ENCODE data around the gene SHISA9. TPM values are rescaled to one million over a fixed set of nuclear protein-coding genes. Genes with fewer than 3 reads are reported as not detected.

SHISA9 gene
- total and polyA plus RNA-seq, 12 donors = 0.04 to 4.8 (median 0.35) TPM

DNA sequence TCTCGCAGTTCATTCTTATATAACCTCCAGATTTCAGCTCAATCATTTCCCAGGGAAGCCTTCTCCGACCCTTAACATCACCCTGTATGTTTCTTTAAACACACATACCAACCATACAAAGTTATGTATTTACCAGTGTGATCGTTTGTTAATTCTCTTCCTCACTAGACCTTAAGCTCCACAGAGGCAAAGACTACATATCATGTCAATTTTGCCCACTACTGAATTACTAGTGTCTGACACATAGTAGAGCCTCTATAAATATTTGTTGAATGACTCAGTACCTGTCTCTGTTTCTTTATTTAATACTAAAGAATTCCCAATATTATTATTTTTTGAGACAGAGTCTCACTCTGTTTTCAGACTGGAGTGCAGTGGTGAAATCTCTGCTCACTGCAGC, 137.2 kb downstream of the SHISA9 start:
- Histone ChIP-seq H3K4me1 (replicated peaks in 1 of 2) (no peaks in the 10 kb centered on the region), H3K27ac (no peak overlapping the region), H3K27me3 (no peaks in the 10 kb centered on the region), H3K4me3 (no peak overlapping the region), H3K9me3 (replicated peaks in 1 of 3) (no peaks in the 10 kb centered on the region), H3K36me3 (replicated peaks in 1 of 2) (no peaks in the 10 kb centered on the region)
- TF ChIP-seq, protein P1, sequence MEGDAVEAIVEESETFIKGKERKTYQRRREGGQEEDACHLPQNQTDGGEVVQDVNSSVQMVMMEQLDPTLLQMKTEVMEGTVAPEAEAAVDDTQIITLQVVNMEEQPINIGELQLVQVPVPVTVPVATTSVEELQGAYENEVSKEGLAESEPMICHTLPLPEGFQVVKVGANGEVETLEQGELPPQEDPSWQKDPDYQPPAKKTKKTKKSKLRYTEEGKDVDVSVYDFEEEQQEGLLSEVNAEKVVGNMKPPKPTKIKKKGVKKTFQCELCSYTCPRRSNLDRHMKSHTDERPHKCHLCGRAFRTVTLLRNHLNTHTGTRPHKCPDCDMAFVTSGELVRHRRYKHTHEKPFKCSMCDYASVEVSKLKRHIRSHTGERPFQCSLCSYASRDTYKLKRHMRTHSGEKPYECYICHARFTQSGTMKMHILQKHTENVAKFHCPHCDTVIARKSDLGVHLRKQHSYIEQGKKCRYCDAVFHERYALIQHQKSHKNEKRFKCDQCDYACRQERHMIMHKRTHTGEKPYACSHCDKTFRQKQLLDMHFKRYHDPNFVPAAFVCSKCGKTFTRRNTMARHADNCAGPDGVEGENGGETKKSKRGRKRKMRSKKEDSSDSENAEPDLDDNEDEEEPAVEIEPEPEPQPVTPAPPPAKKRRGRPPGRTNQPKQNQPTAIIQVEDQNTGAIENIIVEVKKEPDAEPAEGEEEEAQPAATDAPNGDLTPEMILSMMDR (IDR thresholded peaks at IDR 0.05) = no peak
- TF ChIP-seq POLR2A (IDR thresholded peaks at IDR 0.05) = no peak
- 51 to 64% (median 59%) methylated on average over 3 of the region's 3 CpGs for WGBS, 4 donors
- DNase-seq = no peak
- intact Hi-C loops (cut with DNase I) = no loop called here

DNA sequence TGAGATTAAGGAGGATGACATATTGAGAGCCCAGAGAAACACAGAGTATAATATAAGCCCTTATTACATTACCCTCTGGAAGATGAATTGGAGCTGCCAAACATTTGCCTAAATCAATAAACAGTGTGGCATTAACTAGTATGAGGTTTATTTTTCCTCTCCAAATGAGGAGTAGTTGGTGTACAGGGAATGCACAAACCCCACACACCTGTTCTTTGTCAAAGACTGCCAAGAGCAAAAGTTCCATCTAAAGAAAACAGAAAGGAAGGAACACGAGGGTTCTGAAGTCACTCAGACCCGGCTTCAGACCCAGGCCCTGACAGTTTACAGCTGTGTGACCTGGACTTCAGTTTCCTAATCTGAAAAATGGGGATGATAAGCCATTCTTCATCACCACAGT, 138.1 kb downstream of the SHISA9 start:
- no peak for TF ChIP-seq POLR2A (IDR thresholded peaks at IDR 0.05)
- TF ChIP-seq, protein P1 (IDR thresholded peaks at IDR 0.05) = no peak
- intact Hi-C loops (cut with DNase I) = no loop called here
- H3K27me3 ChIP-seq = no peaks in the 10 kb centered on the region
- no peak for DNase-seq
- no peaks in the 10 kb centered on the region for H3K9me3 ChIP-seq (replicated peaks in 1 of 3)
- H3K36me3 ChIP-seq (replicated peaks in 1 of 2) = no peaks in the 10 kb centered on the region
- WGBS, 4 donors = 18 to 47% (median 26%) methylated on average over 2 of the region's 2 CpGs
- no peaks in the 10 kb centered on the region for H3K4me1 ChIP-seq (replicated peaks in 1 of 2)
- H3K4me3 ChIP-seq = no peak overlapping the region
- H3K27ac ChIP-seq = no peak overlapping the region

DNA sequence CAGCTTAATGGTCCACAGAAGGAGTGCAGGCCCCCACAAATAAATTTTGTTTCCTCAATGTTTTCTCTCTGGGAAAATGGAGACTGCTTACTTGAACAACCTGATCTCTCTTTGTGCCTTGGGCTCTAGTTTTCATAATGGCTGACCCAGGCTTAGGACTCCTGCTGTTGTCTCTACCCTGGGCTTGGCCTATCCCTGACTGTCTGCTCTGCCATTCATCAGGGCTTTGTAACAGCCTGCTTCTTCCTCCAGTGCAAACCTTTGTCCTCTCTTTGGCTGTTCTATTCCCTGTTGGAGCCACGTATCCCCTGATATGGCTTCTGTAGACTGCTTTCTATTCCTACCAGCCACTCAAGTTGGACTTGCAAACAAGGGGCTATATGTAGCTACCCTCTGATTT, 139.8 kb downstream of the SHISA9 start:
- no peak overlapping the region for H3K4me3 ChIP-seq
- H3K27ac ChIP-seq = no peak overlapping the region
- no peak for DNase-seq
- intact Hi-C loops (cut with DNase I) = no loop called here
- H3K36me3 ChIP-seq (replicated peaks in 1 of 2) = no peaks in the 10 kb centered on the region
- H3K4me1 ChIP-seq (replicated peaks in 1 of 2) = no peaks in the 10 kb centered on the region
- no peaks in the 10 kb centered on the region for H3K27me3 ChIP-seq
- WGBS, 4 donors = 35 to 51% (median 45%) methylated on average over 1 of the region's 1 CpG
- no peaks in the 10 kb centered on the region for H3K9me3 ChIP-seq (replicated peaks in 1 of 3)
- TF ChIP-seq, protein P1 (IDR thresholded peaks at IDR 0.05) = no peak
- TF ChIP-seq POLR2A (IDR thresholded peaks at IDR 0.05) = no peak

DNA sequence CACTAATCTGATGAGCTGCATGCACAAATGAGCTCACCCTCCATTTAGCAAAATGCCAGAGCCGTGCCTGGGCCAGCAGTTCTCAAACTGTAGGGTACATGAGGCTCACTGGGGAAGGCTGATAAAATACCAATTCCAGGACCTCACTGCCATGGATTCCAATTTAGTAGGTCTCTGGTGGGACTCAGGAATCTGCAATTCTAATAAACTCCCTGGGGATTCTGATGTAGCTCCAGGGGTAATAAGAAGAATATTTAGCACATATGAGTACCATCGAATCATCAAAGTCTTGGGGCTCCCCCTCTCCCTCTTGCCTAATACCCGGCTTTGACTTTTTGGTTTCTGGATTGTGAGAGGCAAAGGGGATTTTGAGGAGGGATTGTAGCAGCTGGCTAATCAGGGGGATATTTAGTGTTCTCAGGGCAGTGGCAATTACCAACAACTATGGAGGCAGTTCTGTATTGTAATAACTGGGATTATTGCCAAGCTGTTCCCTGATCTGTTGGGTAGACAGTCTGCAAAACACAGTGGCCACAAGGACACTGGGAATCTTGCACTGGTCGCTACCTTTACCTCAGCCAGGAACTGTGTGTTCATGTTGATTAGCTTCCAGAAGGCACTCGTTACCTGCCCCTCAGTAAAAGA, 140.4 kb downstream of the SHISA9 start:
- WGBS, 4 donors = 49 to 65% (median 61%) methylated on average over 5 of the region's 5 CpGs
- no peaks in the 10 kb centered on the region for H3K27me3 ChIP-seq
- no peak overlapping the region for H3K4me3 ChIP-seq
- no peak overlapping the region for H3K27ac ChIP-seq
- H3K4me1 ChIP-seq (replicated peaks in 1 of 2) = no peaks in the 10 kb centered on the region
- no peaks in the 10 kb centered on the region for H3K36me3 ChIP-seq (replicated peaks in 1 of 2)
- H3K9me3 ChIP-seq (replicated peaks in 1 of 3) = no peaks in the 10 kb centered on the region
- no peak for DNase-seq
- intact Hi-C loops (cut with DNase I) = no loop called here
- TF ChIP-seq, protein P1 (IDR thresholded peaks at IDR 0.05) = no peak
- no peak for TF ChIP-seq POLR2A (IDR thresholded peaks at IDR 0.05)
